Hepatocyte (in vitro differentiated cells): ENCODE data around the gene PCDHA1.

Experiments
- CTCF ChIP-seq: fragments of 200-600 bp; sonication (generic); IDR thresholded peaks from 2 replicates; pipeline ENCODE4 v1.5.1; 2016; ENCODE audit warnings: antibody characterized with exemption, mild to moderate bottlenecking; ENCODE audit not compliant: poor library complexity
- EZH2 ChIP-seq: fragments of 200-600 bp; sonication (generic); IDR thresholded peaks from 2 replicates; pipeline ENCODE4 v1.6.1; 2016; ENCODE audit warnings: antibody characterized with exemption, mild to moderate bottlenecking, borderline replicate concordance

- TF ChIP-seq CTCF (no peak), EZH2 (no peak)
These were observed 72.0 kb downstream of the PCDHA1 start for GRCh38 chr5:140857987-140858240.
